CD4-positive, alpha-beta T cell treated with Interleukin-4 for 1 hour (primary cell): ENCODE data around the gene MAFF.
A peak's percentile ranks its signal among the peaks of the same experiment; 100 is the strongest.

Experiments used
- DNase-seq, 2 donors: peaks; one replicate each; pipeline ENCODE4 v3.0.0-alpha.2; 2020 to 2022

MAFF gene

DNA sequence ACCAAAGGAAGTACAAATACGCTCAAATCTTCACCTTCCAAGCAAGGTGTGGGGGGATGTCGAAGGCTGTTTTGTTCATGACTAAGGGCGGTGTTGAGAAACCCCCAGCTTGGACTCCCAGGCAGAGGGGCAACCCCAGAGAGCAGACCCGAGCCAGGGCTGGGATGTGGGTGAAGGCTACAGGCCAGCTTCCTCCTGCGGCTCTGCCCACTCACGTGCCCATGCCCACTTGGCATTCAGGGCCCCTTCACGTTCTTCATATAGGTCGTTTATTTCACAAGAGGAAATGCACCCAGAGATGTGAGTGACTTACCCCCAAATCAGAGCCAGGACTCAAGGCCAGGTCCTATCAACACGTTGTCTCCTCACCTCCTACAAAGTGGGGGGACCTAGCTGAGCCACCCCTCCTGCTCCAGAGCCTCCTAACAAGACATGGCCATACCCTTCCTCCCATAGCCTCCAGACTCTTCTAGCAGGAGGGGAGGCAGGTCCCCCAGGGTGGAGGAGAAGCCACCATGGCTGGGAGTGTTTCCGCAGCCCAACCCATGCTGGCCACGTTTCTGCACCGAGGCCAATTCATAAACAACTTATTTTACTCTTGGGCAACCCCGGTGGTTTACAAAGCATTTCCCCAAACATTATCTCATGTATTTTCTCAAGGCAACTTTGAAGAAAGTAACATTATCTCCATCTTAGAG lies 49.0 kb downstream of the MAFF start:
- DNase-seq: no peak

GRCh38 chr22:38251341-38251692 lies 49.5 kb downstream of the MAFF start:
- DNase-seq: no peak

GRCh38 chr22:38255697-38256096 lies 53.9 kb downstream of the MAFF start:
- no peak for DNase-seq

DNA sequence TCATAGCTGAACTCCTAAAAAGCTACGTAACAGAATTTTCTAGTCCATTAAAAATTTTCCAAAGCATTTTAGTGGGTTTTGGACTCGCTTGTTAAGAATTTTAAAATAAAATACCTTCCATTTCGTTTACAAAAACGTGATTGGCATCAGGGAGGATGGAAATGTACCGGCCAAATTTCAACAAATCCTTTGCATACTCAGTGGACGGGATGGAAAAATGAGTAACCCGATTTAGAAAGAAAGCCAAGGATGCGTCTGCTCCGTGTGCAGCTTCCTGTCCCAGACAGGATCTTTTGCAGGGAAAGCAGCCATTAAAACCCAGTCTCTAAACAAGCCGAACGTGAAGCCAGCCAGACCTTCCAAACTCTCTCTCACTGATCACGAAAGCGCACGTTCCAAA lies 55.4 kb downstream of the MAFF start:
- no peak for DNase-seq

DNA sequence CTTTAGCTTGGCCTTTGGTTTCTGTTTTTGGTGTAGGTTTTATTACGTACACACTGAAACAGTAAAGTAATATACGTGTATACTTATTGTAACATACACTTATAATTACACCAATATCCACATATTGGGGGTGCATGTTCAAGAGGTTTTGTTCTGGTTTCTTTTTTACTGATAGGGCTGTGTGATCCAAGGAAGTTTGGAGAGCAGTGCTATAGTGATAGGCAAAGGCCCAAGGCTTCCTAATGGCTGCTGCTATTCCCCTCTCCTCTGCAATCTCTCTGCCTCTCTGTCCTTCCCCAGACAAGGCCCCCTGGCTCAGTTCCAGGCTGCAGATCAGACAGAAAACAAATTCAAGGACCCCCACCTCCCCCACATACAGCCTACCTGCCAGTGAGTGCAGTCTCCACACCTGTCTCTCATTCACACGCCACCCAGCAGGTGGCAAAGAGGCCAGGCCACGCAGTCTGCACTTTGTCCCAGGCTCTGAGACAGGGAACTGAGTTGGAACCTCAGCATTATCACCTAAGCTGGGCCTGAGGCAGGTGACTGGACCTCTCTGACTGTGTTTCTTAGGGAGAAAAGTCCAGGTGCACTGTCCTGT lies 56.0 kb downstream of the MAFF start:
- DNase-seq: no peak

DNA sequence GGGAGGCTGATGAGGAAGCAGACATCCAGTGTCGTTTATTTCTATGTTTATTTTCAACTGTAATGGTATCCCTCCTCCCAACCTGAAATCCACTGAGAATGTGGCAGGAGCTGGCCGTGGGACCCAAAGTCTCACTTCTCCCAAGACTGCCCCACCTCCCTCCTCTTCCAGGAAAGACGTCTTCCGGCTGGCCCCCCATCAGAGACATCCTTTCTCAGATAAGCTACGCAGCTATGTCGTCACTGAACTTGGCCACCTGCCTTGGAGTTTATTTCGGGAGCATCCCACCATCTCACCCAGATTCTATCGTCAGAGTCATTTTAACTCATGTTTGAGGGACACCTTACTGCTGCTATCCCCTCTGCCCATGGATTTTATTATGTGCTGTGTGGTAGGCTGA lies 57.1 kb downstream of the MAFF start:
- no peak for DNase-seq

GRCh38 chr22:38259370-38259769 lies 57.6 kb downstream of the MAFF start:
- no peak for DNase-seq

GRCh38 chr22:38260761-38261681 lies 59.2 kb downstream of the MAFF start:
- no peak for DNase-seq

DNA sequence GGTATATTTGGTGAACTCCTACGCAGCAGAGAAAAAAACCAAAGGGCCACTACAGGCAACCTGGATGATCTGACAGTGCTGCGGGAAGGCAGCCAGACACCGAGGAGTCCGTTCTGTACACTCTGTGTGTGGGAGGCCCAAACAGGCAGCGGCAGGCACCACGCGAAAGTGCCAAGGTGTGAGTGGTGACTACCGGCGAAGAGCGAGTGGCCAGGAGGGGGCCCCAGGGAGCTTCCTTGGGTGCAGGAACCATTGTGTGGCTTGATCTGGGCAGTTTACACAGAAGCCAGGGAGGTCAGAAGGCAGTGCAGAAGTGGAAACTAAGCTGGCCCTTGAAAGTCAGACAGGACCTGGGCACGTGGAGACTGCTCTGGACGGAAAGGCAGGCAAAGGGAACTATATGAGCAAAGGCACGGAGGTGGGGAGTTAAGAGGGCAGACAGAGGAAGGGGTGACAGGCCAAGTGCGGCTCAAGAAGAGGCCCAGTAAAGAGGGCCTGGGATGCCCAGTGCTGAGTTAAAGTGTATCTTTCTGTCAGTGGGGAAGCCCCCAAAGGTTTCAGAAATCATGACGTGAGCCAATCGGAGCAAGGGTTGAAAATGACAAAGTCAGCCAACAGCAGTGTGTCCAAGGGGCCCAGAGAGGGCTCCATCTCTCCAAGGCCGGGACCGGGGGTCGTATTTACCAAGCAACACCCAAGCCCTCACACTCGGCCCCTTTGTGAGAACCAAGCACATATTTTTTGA lies 60.4 kb downstream of the MAFF start:
- peak; percentile 38 to 50 for DNase-seq

GRCh38 chr22:38264322-38264843 lies 62.6 kb downstream of the MAFF start:
- DNase-seq: no peak
